ENCODE data around the gene DPCD. TPM values are rescaled to one million over a fixed set of nuclear protein-coding genes. Genes with fewer than 3 reads are reported as not detected.

DPCD gene
- total RNA-seq, 3 donors from 2014 or later = 17.0 to 25.9 (median 24.7) TPM

GRCh38 chr10:101560298-101561067 is 27.6 kb upstream of the DPCD start:
- no peaks in the 10 kb centered on the region for H3K9me3 ChIP-seq
- H3K4me1 ChIP-seq = no peaks in the 10 kb centered on the region
- peak in 1 of 2 donors; percentile 10 for DNase-seq (ENCODE audit: low spot score in 2 of 2)
- TF ChIP-seq POLR2A (IDR thresholded peaks at IDR 0.05) = no peak
- TF ChIP-seq, protein P1, sequence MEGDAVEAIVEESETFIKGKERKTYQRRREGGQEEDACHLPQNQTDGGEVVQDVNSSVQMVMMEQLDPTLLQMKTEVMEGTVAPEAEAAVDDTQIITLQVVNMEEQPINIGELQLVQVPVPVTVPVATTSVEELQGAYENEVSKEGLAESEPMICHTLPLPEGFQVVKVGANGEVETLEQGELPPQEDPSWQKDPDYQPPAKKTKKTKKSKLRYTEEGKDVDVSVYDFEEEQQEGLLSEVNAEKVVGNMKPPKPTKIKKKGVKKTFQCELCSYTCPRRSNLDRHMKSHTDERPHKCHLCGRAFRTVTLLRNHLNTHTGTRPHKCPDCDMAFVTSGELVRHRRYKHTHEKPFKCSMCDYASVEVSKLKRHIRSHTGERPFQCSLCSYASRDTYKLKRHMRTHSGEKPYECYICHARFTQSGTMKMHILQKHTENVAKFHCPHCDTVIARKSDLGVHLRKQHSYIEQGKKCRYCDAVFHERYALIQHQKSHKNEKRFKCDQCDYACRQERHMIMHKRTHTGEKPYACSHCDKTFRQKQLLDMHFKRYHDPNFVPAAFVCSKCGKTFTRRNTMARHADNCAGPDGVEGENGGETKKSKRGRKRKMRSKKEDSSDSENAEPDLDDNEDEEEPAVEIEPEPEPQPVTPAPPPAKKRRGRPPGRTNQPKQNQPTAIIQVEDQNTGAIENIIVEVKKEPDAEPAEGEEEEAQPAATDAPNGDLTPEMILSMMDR (IDR thresholded peaks at IDR 0.05) = no peak
- TF ChIP-seq POLR2AphosphoS5 (IDR thresholded peaks at IDR 0.05) = no peak
- peaks cover 0 to 13% of the 10 kb centered on the region in 2 donors for H3K27me3 ChIP-seq
- H3K27ac ChIP-seq = no peak overlapping the region
- intact Hi-C loops (cut with DNase I; ENCODE audit: low total_unique reads) = loop anchor here (10.0 kb wide), 1 partner anchor 346 kb away; no protein-coding TSS in a partner anchor
- no peaks in the 10 kb centered on the region for H3K36me3 ChIP-seq
- no peak overlapping the region for H3K4me3 ChIP-seq

- Histone ChIP-seq H3K4me3 (no peak overlapping the region), H3K27me3 (peaks cover 0 to 21% of the 10 kb centered on the region in 2 donors), H3K9me3 (no peaks in the 10 kb centered on the region), H3K36me3 (no peaks in the 10 kb centered on the region), H3K27ac (no peak overlapping the region), H3K4me1 (no peaks in the 10 kb centered on the region)
- peak in 1 of 2 donors; percentile 24 for DNase-seq (ENCODE audit: low spot score in 2 of 2)
- intact Hi-C loops (cut with DNase I; ENCODE audit: low total_unique reads) = loop anchor here (10.0 kb wide), 1 partner anchor 346 kb away; no protein-coding TSS in a partner anchor
- TF ChIP-seq, protein P1 (IDR thresholded peaks at IDR 0.05) = no peak
- TF ChIP-seq POLR2A (IDR thresholded peaks at IDR 0.05) (no peak), POLR2AphosphoS5 (IDR thresholded peaks at IDR 0.05) (no peak)
These were observed 26.8 kb upstream of the DPCD start for GRCh38 chr10:101561068-101561915.

DNA sequence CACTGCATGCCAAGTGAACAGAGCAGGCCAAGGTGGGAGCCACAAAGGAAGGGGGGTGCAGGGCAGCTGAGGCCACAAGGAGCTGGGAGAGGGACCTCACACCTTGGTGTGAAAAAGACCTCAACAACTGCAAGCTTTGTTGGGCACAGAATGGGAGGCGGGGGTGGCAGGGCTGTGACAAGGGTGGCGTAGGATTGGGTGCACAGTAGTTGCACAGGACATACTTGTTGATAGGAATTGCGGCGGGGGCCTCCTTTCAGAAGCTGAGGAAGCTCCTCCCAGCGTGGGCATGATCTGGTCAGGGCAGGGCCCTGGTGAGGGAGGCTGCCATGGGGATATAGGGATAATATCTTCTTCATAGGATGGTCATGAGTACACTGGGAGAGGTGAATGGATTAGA is 25.9 kb upstream of the DPCD start:
- TF ChIP-seq, protein P1 (IDR thresholded peaks at IDR 0.05) = no peak
- TF ChIP-seq POLR2AphosphoS5 (IDR thresholded peaks at IDR 0.05) (no peak), POLR2A (IDR thresholded peaks at IDR 0.05) (no peak)
- peak in 1 of 2 donors; percentile 37 for DNase-seq (ENCODE audit: low spot score in 2 of 2)
- no peaks in the 10 kb centered on the region for H3K36me3 ChIP-seq
- no peaks in the 10 kb centered on the region for H3K9me3 ChIP-seq
- H3K4me3 ChIP-seq = no peak overlapping the region
- H3K27ac ChIP-seq = no peak overlapping the region
- peaks cover 0 to 30% of the 10 kb centered on the region in 2 donors for H3K27me3 ChIP-seq
- no peaks in the 10 kb centered on the region for H3K4me1 ChIP-seq
- intact Hi-C loops (cut with DNase I; ENCODE audit: low total_unique reads) = loop anchor here (10.0 kb wide), 1 partner anchor 347 kb away; no protein-coding TSS in a partner anchor

DNA sequence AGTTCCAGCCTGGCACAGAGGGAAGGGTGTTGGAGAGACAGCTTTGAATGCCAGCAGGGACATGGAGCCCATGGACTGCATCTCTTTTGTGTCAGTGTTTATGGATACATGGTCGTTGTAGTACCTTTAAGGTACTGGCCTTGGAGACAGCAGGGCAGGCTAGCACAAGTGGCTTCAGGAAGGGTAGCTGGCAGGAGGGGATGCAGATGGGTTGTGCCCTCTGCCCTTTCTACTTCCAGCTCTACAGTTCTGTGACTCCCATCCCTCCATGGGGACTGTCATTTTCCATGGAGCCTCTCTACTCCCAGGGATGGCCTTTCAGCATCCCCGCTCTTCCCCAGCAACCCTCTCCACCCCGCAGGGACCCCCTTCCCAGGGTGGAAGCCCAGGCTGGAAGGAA is 25.1 kb upstream of the DPCD start:
- TF ChIP-seq POLR2AphosphoS5 (IDR thresholded peaks at IDR 0.05) (no peak), POLR2A (IDR thresholded peaks at IDR 0.05) (no peak)
- TF ChIP-seq, protein P1 (IDR thresholded peaks at IDR 0.05) = no peak
- peak in 1 of 2 donors; percentile 17 for DNase-seq (ENCODE audit: low spot score in 2 of 2)
- Histone ChIP-seq H3K9me3 (no peaks in the 10 kb centered on the region), H3K27ac (no peak overlapping the region), H3K4me1 (no peaks in the 10 kb centered on the region), H3K27me3 (peaks cover 0 to 37% of the 10 kb centered on the region in 2 donors), H3K4me3 (no peak overlapping the region), H3K36me3 (no peaks in the 10 kb centered on the region)
- intact Hi-C loops (cut with DNase I; ENCODE audit: low total_unique reads) = loop anchor here (10.0 kb wide), 1 partner anchor 348 kb away; no protein-coding TSS in a partner anchor

Measured in breast epithelium (tissue), 4 donors.